Measurements from ENCODE around the gene KCNMB4.

Gene KCNMB4

GRCh38 chr12:70443062-70443673 is 77.1 kb downstream of the KCNMB4 start:
- no peak for DNase-seq (ENCODE audit: low spot score)

- DNase-seq (ENCODE audit: low spot score): no peak
Measured at GRCh38 chr12:70444903-70445302, 78.8 kb downstream of the KCNMB4 start.

GRCh38 chr12:70448371-70448770 is 82.3 kb downstream of the KCNMB4 start:
- no peak for DNase-seq (ENCODE audit: low spot score)

GRCh38 chr12:70449074-70449752 is 83.1 kb downstream of the KCNMB4 start:
- DNase-seq (ENCODE audit: low spot score): no peak

DNA sequence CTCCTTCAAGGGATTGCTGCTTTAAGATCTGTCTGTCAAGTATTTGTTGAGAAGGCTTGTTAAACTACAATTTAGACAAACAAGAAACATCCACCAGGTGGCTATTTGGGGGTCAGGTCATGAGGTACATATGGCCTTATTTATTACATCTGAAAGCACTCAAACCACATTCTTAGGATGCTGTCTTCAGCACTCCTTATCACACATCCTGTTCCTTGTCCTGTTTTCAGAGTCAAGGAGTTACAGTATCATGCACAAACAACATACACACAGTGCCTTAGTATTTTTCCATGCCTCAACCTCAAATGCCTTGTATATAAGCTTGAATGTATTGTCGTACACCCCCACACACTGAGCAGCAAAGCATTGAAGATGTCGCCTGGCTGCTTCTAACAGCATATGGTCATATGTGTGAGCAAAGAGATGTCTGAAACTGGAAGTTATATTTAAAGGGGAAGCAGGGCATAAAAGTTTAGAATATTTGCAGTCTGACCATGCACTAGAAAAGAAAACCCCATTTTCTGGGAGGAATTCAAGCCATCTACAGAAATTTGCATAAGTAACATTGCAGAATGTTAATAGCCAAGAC is 83.8 kb downstream of the KCNMB4 start:
- no peak for DNase-seq (ENCODE audit: low spot score)

GRCh38 chr12:70451528-70451927 is 85.4 kb downstream of the KCNMB4 start:
- DNase-seq (ENCODE audit: low spot score): no peak

- no peak for DNase-seq (ENCODE audit: low spot score)
Measured at GRCh38 chr12:70456953-70457352, 90.9 kb downstream of the KCNMB4 start.

- no peak for DNase-seq (ENCODE audit: low spot score)
Measured at GRCh38 chr12:70459786-70460185, 93.7 kb downstream of the KCNMB4 start.

GRCh38 chr12:70463997-70464396 is 97.9 kb downstream of the KCNMB4 start:
- DNase-seq (ENCODE audit: low spot score): no peak

- no peak for DNase-seq (ENCODE audit: low spot score)
Measured at GRCh38 chr12:70466753-70467152, 100.7 kb downstream of the KCNMB4 start.

DNA sequence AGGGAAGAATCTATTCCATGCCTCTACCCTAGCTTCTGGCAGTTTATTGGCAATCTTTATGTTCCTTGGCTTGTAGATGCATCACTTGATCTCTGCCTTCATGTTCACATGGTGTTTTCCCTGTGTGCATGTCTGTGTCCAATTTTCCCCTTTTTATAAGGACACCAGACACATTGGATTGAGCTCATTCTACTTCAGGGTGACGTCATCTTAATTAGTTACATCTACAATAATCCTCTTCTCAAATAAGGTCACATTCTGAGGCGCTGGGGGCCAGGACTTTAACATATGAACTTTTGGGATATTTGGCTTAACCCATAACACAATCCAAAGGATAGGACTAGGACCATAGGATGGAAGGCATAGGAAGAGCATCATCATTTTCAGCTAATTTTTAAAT is 101.4 kb downstream of the KCNMB4 start:
- DNase-seq (ENCODE audit: low spot score): no peak

- DNase-seq (ENCODE audit: low spot score): peak; percentile 24
Measured at GRCh38 chr12:70467918-70468733, 102.0 kb downstream of the KCNMB4 start.

GRCh38 chr12:70468741-70469140 is 102.7 kb downstream of the KCNMB4 start:
- DNase-seq (ENCODE audit: low spot score): no peak

DNA sequence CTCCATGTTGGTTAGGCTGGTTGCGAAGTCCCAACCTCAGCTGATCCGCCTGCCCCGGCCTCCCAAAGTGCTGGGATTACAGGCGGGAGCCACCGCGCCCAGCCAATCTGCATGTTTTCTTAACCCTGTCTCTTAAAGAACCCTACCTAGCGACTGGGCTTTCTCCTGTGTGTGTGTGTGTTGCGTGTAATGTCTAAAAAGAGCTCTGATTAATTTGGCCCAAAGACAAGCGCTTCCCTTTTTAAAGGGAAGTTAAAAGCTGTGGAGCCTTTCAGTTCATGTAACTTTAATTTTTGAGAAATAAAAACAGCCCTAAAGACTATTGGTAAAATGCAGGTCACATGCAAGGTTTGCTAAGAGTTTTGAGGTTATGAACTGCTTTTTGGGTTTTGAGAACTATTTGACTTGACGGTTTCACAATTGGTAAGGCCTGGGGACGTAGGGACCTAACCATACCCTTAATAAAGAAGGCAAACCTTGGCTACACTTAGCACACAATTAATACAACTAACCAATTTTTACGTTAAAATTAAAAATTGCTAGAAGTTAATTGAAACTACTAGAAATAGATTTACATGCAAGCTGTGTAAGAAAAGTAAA is 103.2 kb downstream of the KCNMB4 start:
- peak; percentile 23 for DNase-seq (ENCODE audit: low spot score)

DNA sequence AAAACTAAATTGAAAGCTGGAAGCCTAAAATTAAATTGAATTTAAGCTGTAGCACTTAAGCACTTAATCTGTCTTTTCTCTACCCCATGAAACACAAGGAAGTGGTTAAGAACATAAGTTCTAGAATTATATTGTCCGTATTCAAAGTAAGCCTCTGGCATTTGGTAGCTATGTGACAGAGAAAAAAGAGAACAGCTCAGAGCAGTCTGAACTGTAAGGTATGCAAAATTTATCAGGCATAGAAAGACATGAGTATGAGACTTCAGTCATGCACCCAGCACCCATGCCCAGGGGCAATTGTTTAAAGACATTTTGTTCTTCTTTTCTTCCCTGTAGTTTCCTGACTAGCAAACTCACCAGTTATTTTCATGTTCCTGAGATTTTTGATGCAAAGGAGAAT is 116.7 kb downstream of the KCNMB4 start:
- DNase-seq (ENCODE audit: low spot score): no peak

All from germinal center (tissue), 1 donor.